NCI-H510A (cell line): ENCODE data around the gene SETD9.

Source experiments
- DNase-seq: peaks from one replicate; lab custom pipeline; 2025; lab: John Stamatoyannopoulos, UW

The SETD9 gene, protein sequence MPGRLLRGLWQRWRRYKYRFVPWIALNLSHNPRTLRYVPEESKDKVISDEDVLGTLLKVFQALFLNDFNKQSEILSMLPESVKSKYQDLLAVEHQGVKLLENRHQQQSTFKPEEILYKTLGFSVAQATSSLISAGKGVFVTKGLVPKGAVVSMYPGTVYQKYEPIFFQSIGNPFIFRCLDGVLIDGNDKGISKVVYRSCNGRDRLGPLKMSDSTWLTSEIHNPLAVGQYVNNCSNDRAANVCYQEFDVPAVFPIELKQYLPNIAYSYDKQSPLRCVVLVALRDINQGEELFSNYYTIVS

GRCh38 chr5:56909294-56910209, at the start of gene SETD9:
Gene SETD9 (plus strand): TSS chr5:56909596. CDS start chr5:56909646, 50 bp downstream.
- DNase-seq = peak; percentile 76

DNA sequence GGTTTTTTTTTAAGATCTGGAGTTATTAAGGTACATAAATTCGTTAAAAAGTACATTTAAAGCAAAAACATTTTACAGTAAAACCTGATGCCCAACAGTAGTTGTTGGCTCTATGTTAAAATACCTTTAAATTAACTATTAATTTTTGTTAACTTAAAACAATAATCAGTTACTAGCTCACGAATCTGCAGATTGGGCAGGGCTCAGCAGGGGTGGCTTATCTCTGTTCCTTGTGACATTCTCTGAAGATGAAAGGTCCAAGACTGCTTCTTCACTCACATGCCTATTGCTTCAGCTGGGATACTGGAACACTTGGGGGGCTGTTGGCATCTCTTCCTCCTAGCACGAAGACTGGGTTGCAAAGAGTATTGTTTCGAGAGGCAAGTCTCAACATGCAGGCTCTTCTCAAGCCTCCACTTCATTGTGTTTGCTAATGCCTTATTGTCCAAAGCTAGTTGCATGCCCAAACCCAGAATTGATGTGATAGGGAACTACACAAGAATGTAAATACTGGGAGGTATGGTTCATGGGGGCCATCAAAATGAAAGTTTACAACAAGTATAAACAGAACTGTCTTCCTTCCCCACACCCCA, 47.4 kb upstream of the SETD9 start:
- DNase-seq = no peak

- no peak for DNase-seq
Observed at GRCh38 chr5:56862909-56863308, 46.5 kb upstream of the SETD9 start.

GRCh38 chr5:56871777-56872176, 37.6 kb upstream of the SETD9 start:
- no peak for DNase-seq

DNA sequence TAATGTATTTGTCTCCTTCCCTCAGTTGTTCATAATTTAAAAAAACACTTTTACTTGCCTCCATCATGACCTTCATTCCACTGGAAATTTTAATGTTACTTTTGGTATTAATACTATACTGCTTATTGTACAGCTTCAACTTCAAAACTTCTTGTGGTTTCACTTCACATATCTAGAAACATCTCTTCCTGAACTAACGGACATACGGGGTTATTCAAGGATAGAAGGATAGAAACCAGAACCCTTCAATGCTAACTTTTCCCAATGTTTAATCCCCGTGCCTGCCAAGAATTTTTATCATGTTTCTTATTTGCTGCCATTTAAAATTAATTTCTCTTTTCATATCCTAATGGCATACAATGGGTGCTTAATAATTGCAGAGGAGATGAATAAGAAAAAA, 36.3 kb upstream of the SETD9 start:
- DNase-seq = no peak

DNA sequence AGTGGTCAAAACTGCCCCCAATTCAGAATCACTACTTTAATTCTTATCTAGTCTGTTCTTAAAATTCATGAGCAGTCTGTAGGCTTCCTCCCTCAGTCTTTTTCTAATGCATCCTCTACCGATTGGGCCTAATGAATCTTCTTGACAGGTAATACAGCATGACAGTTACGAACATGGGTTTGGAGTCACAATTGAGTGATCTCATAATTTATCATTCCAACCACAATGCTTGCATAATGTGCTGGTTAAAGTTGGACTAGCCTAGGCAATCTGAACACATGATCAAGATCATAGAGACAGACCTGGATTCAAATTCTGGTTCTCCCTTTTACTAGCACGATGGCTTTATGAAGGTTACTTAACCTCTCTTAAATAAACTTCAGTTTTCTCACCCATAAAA, 33.1 kb upstream of the SETD9 start:
- no peak for DNase-seq

GRCh38 chr5:56881571-56881970, 27.8 kb upstream of the SETD9 start:
- DNase-seq = no peak

- no peak for DNase-seq
Observed at GRCh38 chr5:56893251-56893951, 16.0 kb upstream of the SETD9 start.

GRCh38 chr5:56896763-56897162, 12.6 kb upstream of the SETD9 start:
- no peak for DNase-seq

DNA sequence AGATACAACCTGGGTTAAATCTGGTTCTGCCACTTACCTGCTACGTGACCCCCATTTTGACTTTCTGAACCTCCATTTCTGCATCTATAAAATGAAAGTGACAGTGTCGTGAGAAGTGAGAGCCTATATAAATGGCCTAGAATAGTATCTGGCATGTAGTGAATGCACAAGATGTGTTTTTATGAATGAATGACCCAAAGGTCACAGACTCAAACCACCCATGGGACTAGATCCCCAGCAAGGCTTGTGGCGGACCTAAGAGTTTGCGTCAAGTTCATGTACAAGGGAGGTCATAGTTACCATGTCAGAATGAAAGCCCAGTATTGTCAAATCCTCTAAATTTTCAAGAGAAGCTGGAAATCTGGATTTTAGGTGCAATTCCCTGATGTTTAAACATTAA, 11.2 kb upstream of the SETD9 start:
- DNase-seq = no peak

- DNase-seq = no peak
Observed at GRCh38 chr5:56900395-56900794, 9.0 kb upstream of the SETD9 start.

DNA sequence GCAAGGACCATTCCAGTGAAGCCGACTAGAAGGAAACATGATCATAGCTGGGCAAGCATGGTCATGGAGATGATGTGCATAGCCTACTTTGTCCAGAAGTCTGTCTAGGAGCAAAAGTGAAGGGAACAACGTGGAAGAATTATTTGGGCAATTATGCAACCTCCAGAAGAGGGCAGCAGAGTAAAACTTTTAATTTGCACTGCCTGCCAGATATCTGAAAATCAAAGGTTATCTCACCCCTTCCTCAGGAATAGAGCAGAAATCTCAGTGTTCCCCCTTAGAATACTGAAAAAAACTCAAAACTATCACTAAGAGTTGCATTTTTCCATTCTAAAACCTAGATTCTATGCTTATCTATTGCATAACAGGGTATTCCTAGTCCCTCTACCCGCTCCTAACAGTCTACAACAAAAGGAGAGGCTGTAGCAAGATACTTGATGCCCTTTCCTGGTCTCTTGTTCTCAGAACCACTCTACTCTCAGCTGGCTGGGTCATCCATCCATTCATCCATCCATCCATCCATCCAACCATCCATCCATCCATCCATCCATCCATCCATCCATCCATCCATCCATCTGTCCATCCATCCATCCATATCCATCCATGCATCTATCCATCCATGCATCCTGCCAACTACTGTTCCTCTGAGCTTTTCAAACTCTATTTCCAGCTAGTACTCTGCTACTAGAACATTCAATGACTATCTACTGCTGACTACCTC, 8.4 kb upstream of the SETD9 start:
- no peak for DNase-seq

DNA sequence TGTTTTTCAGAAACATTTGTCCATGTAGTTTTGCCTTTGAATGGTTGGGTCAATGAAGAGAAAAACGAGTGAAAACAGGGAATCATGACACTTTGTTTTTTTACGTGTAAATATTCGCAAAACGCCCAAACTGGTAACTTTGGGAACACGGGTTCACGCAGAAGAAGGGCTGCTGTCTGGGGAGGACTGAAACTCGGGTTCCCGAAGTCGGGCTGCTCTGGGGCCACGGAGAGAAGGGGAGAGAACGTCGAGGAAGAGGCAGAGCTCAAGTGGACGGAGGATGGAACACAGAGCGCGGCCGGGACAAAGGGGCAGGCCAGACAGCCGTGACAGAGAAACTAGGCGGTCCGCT, 478 bp upstream of the SETD9 start:
- peak; percentile 56 for DNase-seq

DNA sequence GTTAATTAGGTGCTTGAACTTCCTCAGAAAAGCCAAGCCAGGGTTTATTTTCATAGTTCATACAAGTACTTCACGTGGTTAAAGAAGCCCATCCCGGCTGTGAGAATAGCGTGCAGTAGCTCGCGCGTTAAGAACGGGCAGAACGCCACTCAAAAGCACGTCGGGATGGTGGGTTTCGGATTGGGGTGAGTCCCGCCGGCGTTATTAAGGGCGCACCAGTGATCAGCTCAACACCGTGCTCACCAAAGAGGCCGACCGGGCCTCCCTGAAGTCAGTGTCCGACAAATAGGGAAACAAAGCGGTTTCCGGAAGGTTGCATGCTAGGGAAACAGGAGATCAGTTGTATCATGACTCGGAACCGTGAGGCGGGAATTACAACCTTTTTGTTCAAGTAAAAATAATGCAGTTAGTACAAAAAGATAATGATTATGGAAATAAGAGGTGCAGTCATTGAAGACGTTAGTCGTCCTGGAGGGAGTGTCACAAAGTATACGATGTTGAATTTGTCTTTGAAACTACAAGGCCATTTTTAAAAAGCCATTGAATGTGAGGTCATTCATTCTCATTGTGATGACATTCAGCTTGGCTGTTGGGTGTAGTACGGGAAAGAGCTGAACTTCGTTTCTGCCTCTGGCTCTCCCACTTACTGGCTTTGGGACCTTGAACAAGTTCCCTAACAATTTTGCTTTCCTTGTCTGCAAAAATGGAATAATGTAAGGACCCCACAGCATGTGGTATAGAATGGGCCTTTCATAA, 992 bp downstream of the SETD9 start:
- no peak for DNase-seq

DNA sequence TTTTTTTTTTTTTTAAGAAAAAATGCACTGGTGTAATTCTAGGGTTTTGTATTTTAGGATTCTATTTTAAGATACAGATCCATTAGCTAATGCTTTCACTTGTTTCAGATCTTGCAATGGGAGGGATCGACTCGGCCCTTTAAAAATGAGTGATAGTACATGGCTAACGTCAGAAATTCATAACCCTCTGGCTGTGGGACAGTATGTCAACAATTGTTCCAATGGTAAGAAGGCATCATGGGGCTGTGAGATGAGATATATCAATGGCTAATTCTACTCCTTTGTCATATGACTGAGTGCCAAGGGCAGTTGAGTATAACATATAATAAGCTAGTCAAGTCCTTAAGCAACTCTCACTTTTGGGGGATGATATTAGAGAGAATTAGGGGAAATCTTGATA, 4.4 kb downstream of the SETD9 start:
- DNase-seq = no peak

- DNase-seq = no peak
Observed at GRCh38 chr5:56914678-56915077, 5.3 kb downstream of the SETD9 start.

DNA sequence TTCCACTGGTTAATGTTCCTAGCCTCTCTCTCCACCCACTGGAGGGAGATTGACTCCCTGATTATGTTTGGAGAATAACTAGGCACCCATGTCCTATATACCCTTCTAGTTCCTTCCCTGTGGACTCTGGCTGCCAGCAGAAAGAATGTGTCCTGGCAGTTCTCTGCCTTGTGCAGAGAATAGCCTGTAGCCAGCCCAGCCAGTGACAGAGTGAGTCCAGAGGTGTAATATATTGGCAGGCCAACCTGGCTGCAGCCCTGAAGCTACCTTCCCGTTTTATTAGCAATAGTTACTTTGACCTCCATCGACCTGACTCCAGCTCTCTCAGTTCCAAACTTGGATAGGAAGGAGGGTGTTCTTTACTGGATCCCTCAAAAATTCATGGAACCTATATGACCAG, 8.1 kb downstream of the SETD9 start:
- DNase-seq = no peak

- DNase-seq = no peak
Observed at GRCh38 chr5:56918054-56918453, 8.7 kb downstream of the SETD9 start.

DNA sequence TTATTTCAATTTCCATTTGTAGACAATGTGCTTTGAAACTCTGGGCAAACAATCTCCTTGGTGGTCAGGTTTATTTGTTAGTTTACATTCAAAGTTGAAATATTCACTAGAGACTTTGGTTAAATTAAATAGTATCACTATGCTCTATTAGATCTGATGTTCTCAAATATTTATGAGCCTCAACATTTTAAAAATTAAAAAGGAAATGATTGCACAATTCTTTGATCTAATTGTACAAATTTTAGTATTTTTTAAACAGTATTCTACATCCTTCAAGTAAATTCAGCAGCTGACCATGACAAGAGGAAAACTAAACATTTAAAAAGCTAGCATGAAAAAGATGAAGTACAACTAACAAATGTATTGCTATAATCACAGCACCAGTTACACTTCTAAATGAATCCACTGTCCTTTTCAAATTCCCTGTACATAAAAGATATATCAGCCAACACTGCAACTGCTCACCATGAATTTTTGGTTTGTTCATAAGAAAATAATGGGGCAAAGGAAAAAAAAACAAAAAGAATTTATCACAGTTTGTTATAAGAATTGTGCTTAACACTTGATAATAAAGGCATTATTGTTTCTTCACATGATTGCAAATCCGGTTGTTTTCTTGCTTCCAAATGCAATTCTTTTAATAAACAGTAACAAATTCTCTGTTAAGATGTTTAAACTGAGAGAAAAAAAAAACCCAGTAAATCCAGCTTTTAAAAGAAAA, 10.7 kb downstream of the SETD9 start:
- DNase-seq = no peak

- DNase-seq = no peak
Observed at GRCh38 chr5:56922922-56923321, 13.5 kb downstream of the SETD9 start.
